ENCODE data around the gene CFHR3.
"Not testable (repeated sequence)": the region's sequence is repeated elsewhere in the genome, so short reads cannot be mapped to it uniquely, and the experiment has no call there.

CFHR3 gene

GRCh38 chr1:196797891-196798290 is 23.3 kb downstream of the CFHR3 start:
- no peak overlapping the region for H3K4me3 ChIP-seq (ENCODE audit: low read depth, low read length)
- TF ChIP-seq CTCF (IDR thresholded peaks at IDR 0.05; ENCODE audit: low read depth, low read length, missing control alignments) = no peak
- no peak for DNase-seq (ENCODE audit: low read depth)
- in situ Hi-C loops (cut with HindIII; ENCODE audit: low sequenced_read_pairs) = no loop called here

GRCh38 chr1:196801920-196802319 is 27.3 kb downstream of the CFHR3 start:
- DNase-seq (ENCODE audit: low read depth); H3K4me3 ChIP-seq (ENCODE audit: low read depth, low read length); in situ Hi-C loops (cut with HindIII; ENCODE audit: low sequenced_read_pairs): not testable (repeated sequence)

- TF ChIP-seq CTCF (IDR thresholded peaks at IDR 0.05; ENCODE audit: low read depth, low read length, missing control alignments) = no peak
- H3K4me3 ChIP-seq (ENCODE audit: low read depth, low read length) = no peak overlapping the region
- in situ Hi-C loops (cut with HindIII; ENCODE audit: low sequenced_read_pairs) = no loop called here
- no peak for DNase-seq (ENCODE audit: low read depth)
Observed at GRCh38 chr1:196808529-196809235, 34.0 kb downstream of the CFHR3 start.

GRCh38 chr1:196817442-196817841 is 42.8 kb downstream of the CFHR3 start:
- H3K4me3 ChIP-seq (ENCODE audit: low read depth, low read length); in situ Hi-C loops (cut with HindIII; ENCODE audit: low sequenced_read_pairs); DNase-seq (ENCODE audit: low read depth): not testable (repeated sequence)

- H3K4me3 ChIP-seq (ENCODE audit: low read depth, low read length); DNase-seq (ENCODE audit: low read depth); in situ Hi-C loops (cut with HindIII; ENCODE audit: low sequenced_read_pairs): not testable (repeated sequence)
Observed at GRCh38 chr1:196819531-196819930, 44.9 kb downstream of the CFHR3 start, which contains the start of gene CFHR1. TSS of gene CFHR1 (plus strand) at chr1:196819731. CDS start at chr1:196819845, 114 bp downstream.

- H3K4me3 ChIP-seq (ENCODE audit: low read depth, low read length); in situ Hi-C loops (cut with HindIII; ENCODE audit: low sequenced_read_pairs): not testable (repeated sequence)
- TF ChIP-seq CTCF (IDR thresholded peaks at IDR 0.05; ENCODE audit: low read depth, low read length, missing control alignments) = peak; percentile 21
- peak; percentile 16 for DNase-seq (ENCODE audit: low read depth)
Observed at GRCh38 chr1:196827860-196828259, 53.2 kb downstream of the CFHR3 start.

Data from astrocyte of the cerebellum (primary cell).